GM19328 (cell line): Measurements from ENCODE around the gene TANC1.

ENCODE experiments used
- ATAC-seq: cut with Tn5 transposase; IDR thresholded peaks from one replicate; pipeline ENCODE4 v1.9.1; 2021; ENCODE audit warnings: mild to moderate bottlenecking, moderate library complexity; ENCODE audit not compliant: unreplicated experiment

Gene TANC1

DNA sequence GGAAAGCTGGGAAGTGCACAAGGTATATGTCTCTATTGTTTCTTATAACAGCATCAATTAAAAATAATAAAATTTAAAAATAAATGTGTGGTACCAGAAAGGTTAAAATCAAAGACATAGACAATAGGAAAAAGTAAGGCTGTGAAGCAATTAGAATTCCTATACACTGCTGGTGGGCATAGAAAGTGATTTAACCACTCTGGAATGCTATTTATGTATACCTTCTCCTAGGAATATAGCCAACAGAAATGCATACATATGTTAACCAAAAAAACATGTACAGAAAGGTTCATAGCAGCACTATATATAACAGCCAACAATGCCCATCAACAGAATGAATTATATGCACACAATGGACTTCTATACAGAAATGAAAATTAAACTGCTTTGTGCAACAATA lies 275.1 kb downstream of the TANC1 start:
- ATAC-seq = no peak

DNA sequence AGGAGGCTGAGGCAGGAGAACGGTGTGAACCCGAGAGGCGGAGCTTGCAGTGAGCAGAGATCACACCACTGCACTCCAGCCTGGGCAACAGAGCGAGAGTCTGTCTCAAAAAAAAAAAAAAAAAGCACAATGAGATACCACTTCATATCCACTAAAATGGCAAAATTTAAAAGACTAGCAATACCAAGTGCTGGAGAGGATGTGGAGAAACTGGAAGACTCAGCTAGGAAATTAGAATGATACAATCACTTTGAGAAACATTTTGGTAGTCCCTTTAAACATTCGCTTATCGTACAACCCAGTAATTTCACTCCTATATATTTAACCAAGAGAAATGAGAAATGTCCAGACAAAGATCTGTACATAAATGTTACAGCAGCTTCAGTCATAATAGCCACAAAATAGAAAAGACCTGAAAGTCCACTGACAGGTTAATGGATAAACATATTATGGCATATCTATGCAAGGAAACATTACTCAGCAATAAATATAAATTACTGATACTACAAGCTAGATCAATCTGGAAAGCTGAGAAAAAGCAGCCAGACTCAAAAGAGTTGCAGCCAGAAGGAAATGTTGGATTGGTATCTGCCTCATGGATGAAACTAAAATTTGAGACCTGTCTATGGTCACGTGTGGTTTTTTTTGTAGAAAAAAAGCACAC lies 278.0 kb downstream of the TANC1 start:
- no peak for ATAC-seq

GRCh38 chr2:159249990-159250715 lies 281.7 kb downstream of the TANC1 start:
- no peak for ATAC-seq

DNA sequence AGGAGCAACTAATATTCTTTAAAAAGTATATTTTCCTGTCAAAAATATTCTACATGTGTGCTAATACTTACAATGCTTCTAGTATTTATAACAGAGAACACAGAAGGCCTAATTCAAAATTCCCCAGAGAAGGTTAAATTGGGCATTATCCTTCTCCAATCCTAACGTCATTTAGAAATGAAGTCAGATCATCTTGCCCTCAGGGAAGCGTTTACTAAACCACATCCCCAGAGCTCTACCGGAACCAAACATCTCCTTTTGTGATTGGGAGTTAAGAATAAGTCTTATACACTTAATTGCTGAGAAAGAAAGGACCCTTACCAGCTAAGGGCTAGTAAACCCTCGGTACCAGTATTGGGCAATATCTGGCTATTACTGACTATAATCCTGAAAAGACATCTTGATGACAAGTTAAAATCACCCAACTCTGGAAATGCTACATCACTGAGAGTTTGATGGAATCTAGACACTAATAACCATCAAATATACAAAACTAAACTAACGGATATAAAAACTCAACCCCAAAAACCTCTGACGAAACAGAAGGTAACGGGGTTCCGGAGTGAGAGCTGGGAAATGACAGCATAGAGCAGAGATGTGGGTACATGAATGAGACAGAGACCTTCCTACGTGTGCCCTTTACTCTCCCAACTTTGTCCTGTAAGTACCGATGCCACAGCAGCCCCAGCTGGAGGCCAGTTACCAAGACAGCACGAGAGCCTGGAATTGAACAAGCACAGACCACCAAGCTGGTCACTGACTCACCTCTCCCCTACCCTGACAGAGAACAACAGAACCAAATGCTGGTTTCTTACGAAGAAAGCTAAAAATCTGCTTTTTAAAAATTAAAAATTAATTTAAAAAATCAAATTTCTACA lies 283.1 kb downstream of the TANC1 start:
- no peak for ATAC-seq

DNA sequence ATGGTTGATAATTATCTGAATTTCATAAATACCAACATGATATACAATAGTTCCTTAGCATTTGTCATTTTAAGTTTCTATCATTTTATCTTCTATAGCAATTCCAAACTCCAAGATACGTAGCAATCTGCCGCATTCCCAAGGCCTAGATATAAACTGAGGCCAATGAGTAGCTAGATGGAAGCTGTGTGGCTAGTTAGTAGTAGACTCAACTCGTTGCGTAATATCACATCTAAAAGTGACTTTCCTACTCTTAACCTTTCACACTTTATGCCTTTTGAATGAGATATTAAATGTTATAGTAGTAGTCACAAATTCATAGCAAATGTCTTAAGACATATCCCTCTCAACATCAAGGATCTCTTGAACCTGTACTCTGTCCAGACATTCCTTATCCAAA lies 284.5 kb downstream of the TANC1 start:
- no peak for ATAC-seq

DNA sequence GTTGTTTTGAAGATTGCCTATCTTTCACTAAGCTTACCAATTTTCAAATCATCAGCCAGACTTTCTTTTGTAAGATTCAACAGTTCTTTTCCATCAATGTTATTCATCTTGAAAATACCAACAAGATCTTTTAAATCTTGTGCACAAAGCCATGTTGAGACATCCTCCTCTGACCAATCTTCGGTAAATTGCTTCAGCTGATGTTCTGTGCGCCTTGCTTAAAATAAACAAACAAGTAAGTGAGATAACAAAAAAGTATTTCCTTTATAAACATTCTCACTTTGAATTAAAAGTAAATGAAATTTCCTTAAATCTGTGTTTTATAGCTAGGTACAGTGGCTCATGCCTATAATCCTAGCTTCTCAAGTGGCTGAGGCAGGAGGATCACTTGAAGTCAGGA lies 287.7 kb downstream of the TANC1 start:
- no peak for ATAC-seq

- no peak for ATAC-seq
Measured at GRCh38 chr2:159262226-159262625, 293.8 kb downstream of the TANC1 start.

- ATAC-seq = no peak
Measured at GRCh38 chr2:159262904-159263303, 294.5 kb downstream of the TANC1 start.

GRCh38 chr2:159265171-159265576 lies 296.7 kb downstream of the TANC1 start:
- ATAC-seq = no peak

DNA sequence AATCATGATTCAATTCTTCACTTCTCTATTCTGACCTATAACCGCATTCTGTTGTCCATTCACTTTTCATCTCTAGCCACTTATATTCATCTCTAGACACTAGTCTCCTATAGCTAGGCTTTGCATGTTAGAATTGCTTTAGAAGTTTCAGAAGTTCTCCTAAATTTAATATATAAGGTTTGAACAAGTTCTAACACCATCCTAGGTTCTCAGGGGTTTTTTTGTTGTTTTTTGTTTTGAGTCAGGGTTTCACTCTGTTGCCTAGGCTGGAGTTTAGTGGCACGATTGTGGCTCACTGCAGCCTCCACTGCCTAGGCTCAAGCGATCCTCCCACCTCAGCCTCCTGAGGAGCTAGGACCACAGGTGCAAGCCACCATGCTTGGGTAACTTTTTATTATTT lies 298.1 kb downstream of the TANC1 start:
- ATAC-seq = no peak

DNA sequence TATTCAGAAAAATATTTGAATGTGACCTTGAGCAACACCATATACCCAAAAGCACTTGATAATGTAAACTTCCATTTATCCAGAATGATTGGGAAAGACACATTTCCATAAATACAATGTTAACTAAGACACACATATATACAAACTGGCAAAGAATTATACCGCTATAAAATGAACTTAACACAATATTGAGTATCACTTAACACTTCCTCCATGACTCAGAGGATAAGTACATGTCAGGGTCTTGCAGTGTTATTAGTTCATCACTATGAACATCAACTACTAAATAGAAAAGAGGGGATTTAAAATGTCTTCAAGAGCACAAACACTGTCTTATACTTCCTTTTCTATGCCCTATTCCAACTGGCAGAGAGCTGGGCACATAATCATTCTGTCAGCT lies 299.5 kb downstream of the TANC1 start:
- no peak for ATAC-seq

DNA sequence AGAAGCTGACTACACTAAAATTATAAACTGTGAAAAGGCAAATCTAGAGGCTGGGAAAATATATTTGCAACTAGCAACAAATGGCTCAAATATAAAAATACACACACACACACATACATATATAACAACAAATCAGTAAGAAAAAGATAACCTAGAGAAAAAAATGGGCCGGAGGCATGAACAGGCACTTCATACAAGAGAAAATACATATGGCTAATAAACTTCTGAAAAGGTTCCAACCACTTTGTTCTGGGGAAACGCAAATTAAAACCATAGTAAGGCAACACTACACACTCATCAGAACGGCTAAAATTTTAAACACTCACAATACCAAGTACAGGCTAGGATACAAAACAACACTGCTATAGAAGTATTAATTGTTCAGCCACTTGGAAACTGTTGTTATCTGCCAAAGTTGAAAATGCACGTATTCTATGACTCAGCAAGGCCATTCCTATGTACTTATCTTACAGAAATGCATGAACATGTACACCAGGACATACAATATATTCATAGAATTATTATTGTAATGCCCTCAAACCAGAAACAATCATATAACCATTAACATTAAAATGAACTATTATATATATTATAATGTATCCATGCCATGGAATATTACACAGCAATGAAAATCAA lies 302.4 kb downstream of the TANC1 start:
- ATAC-seq = no peak

- ATAC-seq = no peak
Measured at GRCh38 chr2:159272156-159272555, 303.7 kb downstream of the TANC1 start.

GRCh38 chr2:159275111-159275510 lies 306.7 kb downstream of the TANC1 start:
- no peak for ATAC-seq

DNA sequence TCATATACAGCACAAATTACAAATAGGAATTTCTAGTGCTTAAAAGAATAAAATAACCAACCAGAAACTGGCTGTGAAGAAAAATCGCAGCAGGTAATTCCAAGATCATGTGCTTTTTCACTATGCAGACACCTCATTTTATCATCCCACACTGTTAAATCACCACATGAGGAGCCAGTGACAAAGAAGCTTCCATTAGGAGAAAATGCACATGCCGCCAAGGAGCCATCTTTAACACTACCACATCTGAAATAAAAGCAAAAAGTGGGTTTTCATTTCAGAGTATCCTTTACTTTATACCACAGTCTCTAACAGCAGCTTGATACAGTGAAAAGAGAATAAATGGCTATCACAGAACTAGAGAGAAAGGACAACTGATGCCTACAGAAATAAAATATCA lies 311.3 kb downstream of the TANC1 start:
- no peak for ATAC-seq

DNA sequence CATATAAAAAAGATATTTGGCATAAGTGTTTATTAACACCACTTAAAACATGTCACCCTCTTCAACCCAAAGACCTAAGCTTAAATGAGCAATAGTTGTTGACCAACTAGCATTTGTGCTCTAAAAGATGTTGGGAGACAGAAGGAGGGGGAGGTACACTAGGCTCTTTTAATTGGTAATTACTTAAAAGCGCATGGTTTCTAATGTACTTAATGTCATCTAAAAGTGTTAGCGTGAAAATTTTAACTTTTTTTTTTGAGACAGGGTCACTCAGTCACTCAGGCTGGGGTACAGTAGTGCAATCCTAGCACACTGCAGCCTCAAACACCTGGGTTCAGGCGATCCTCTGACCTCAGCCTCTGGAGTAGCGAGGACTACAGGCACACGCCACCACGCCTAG lies 312.6 kb downstream of the TANC1 start:
- ATAC-seq = no peak
